Muscle of back (tissue), 11 donors: ENCODE measurements around the gene BBOX1. TPM values are rescaled to one million over a fixed set of nuclear protein-coding genes. Genes with fewer than 3 reads are reported as not detected.
A peak's percentile ranks its signal among the peaks of the same experiment; 100 is the strongest.
"Not testable (repeated sequence)": the region's sequence is repeated elsewhere in the genome, so short reads cannot be mapped to it uniquely, and the experiment has no call there.

ENCODE experiments used
- DNase-seq, 3 donors: peaks; one replicate each; pipeline versions ENCODE4 v3.0.0 to v3.0.0-alpha.2; 2013
- polyA plus RNA-seq, 10 donors: library from polyadenylated mRNA; unstranded; fragments of 120-200 nt; gene quantifications; one replicate each; pipeline ENCODE4 v1.2.1, GENCODE V29; 2013; ENCODE audit not compliant: insufficient read length in 10 of 10

Gene BBOX1
- polyA plus RNA-seq, 10 donors, result 0.20 to 1.5 (median 0.41) TPM; not detected in 1

DNA sequence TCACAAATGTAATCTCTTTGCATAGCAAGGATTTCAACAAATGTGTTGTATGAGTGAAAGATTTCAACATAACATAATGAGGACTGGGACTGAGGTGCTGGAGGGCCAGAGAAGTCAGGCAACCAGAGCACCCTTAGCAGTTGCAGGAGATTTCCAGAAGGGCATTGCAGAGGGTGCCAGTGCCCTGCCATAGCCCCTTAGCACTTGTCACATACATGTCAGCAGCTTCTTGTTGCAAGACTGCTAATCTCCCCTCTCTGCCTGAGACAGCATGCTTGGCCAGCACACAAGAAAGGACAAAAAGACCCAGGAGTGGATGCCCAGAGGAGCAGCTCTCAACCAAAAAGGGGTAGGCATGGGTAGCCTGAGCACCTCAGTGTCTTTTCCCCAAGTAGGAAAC, 43.2 kb downstream of the BBOX1 start:
- no peak for DNase-seq

DNA sequence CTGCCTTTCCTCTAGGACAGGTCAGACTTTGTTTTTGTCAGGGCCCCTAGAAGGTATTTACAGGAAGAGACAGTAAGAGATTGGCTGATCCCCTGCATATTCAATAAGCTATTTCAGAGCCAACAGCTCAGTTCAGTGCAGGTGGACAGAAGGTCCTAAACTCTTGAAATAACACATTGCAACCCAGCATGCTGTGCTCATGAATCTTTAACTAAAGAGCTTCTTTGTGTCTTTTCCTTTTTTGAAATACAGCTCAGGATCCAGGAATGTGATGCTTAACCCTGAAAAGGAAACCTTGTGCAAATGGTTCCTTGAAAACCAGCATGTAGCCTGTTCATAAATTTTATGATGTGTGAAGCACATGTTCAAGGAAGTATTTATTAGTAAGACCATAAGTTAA, 43.9 kb downstream of the BBOX1 start:
- peak in 1 of 3 donors; percentile 46 for DNase-seq

DNA sequence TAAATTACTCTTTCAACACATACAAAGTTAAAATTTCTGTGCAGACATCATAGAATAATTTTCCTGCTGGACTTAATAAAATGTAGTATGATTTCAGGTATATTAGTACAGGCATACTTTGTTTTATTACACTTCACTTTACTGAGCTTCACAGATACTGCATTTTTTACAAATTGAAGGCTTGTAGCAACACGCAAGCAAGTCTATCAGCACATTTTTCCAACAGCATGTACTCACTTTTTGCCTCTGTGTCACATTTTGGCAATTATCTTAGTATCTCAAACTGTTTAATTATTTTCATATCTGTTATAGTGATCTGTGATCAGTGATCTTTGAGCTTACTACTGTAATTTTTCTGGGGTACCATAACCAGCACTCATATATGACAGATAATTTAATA, 44.5 kb downstream of the BBOX1 start:
- no peak for DNase-seq

DNA sequence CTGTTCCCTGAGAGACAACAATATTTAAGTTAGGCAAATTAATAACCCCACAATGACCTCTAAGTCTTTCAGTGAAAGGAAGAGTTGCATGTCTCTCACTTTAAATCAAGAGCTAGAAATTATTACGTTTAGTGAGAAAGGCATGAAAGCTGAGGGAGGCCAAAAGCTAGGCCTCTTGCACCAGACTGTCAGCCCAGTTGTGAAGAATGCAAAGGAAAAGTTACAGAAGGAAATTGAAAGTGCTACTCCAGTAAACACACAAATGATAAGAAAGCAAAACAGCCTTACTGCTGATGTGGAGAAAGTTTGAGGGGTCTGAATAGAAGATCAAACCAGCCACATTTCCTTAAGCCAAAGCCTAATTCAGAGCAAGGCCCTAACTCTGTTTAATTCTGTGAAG, 45.0 kb downstream of the BBOX1 start:
- DNase-seq, result no peak

DNA sequence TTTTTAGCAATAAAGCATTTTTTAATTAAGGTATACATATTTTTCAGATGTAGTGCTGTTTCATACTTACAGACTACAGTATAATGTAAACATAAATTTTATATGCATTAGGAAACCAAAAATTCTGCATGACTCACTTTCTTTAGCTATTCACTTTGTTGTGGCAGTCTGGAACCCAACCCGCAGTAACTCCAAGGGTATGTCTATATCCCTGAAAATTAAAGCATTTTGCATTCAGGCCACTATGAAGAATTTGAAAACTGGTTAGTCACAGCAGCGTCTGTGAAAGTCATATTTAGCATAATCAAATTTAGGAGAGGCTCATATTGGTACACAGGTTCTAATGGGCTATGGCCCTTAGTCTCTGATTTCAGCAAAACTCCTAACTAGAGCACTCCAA, 46.8 kb downstream of the BBOX1 start:
- peak in 1 of 3 donors; percentile 67 for DNase-seq

DNA sequence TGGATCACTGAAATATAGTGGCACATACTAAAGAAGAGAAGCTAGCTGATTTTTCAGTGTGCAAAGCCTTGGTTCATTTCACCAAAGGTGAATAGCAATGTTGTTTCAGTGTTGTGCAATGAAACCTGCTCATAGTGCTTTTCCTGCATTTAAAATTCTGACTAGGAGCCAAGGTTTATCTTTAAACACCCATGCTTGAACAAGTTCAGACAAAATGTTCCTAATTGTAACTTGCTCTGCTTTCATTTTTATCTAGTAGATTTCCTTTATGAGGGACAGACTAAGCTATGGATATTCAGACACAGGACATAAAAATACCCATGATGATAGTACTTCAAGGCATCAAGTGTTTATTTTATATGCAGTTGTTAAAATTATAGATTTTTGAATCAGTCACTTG, 47.7 kb downstream of the BBOX1 start:
- no peak for DNase-seq

DNA sequence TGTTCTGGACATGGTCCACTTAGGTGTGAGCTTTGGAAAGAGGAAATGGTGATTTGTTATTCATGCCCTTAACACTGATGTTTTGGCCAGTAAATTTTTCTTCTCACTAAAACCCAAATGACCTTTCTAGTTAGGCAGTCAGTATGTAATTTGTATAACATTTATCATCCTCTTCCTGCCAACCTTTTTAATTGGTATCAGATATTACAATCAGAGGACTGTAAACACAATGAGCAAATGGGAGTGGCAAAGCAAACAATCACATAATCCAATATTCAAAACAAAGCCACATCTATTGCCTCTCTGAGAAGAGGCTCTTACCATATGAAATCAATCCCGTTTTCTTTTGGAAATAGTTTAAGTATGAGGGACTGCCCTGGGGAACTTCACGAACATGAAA, 49.1 kb downstream of the BBOX1 start:
- no peak for DNase-seq

DNA sequence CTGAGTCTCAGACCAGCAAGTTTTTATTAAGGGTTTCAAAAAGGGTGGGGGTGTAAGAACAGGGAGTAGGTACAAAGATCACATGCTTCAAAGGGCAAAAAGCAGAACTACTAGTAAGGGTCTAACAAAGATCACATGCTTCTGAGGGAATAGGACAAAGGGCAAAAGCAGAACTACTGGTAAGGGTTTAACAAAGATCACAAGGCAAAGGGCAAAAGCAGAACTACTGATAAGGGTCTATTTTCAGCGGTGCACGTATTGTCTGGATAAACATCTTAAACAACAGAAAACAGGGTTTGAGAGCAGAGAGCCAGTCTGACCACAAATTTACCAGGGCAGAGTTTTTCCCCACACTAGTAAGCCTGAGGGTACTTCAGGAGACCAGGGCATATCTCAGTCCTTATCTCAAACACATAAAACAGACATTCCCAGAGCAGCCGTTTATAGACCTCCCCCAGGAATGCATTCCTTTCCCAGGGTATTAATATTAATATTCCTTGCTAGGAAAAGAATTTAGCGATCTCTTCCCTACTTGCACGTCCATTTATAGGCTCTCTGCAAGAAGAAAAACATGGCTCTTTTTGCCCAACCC, 49.8 kb downstream of the BBOX1 start:
- DNase-seq, result not testable (repeated sequence)

DNA sequence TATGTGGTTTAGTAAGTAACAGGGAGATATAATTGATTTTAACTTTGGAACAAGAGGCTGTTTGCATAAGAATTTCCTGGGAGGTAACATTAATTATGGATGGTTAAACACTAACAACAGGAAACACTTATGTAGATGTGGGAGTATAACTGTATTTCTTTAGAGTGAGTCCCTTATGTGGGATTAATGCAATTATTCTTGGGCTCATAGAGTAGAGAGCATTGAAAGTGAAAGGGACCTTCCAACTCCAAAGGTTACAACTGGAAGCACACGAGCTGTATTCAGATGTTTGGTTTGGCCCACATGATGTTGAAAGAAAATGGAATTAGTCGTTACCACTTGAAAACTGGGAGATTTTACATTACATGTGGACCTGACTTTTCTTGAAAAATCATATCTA, 53.5 kb downstream of the BBOX1 start:
- no peak for DNase-seq

DNA sequence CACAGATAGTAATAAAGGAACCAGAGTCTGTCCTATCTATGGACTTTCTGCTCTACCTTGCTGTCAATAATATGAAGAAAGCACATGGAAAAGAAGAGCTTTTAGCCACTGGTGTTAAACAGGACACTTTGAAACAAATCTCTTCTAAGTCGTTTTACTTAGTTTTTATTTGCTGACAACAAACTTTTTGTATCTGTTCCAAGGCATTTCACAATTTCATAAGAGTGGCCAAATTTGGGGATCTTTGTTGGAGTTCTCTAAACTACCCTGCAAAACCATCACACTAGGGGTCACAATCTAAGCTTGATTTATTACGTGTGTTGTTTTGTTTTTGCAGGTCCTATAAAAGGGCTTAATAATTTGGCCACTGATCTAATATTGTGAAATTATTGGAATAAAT, 54.4 kb downstream of the BBOX1 start:
- DNase-seq, result peak in 1 of 3 donors; percentile 36

DNA sequence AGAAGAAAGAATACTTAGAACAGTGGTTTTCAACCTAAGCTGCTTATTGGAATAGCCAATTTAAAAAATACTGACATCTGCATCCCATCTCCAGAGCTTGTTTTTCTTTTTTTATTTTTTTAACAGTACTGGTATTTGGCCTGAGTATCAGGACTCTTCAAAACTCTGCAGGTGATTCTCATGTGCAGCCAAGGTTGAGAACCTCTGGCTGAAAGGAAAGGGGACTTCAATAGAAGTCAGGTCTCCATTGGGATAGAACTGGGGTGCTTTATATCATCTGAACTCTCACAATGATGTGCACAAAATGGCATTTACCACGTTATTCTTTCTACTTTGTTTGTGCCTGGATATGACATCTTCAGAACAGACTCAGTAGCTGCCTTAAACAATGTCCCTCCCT, 55.3 kb downstream of the BBOX1 start:
- DNase-seq, result peak in 1 of 3 donors; percentile 57

DNA sequence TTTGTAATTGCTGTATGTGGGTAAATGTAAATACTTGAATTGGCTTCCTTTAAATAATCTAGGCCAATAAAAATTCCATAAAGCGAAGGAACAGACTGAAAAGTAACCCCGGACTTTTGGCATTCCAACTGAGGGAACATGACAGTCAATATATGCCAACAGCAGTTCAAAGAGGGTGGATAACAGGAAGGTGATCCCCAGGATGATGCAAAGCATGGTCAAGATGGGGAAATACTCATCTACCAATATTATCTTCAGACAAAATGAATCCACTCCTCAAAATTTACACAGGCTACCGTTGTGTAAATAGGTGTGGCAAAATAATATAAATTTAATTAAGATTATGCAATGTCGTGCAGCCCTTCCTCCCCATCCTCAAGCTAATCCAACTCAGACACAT, 56.9 kb downstream of the BBOX1 start:
- DNase-seq, result no peak

DNA sequence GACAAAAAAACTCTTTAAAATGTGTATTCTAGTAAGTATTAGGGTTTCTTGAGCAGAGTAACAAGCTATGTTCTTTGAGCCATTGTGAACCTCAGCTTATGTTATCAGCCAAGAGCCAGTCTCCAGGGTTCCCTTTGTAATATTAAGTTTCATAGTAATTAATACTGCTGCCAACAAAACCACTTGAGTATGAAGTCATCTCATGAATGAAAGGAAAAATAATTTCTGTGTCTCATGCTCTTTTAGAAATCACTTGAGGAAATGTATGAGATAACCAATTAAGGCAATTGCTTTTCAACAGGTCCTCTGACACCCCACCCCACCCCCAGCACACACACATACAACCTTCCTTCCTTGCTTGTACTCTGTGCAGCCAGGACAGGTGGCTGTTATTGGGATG, 59.9 kb downstream of the BBOX1 start:
- peak; percentile 24 to 79 (median 53) for DNase-seq

DNA sequence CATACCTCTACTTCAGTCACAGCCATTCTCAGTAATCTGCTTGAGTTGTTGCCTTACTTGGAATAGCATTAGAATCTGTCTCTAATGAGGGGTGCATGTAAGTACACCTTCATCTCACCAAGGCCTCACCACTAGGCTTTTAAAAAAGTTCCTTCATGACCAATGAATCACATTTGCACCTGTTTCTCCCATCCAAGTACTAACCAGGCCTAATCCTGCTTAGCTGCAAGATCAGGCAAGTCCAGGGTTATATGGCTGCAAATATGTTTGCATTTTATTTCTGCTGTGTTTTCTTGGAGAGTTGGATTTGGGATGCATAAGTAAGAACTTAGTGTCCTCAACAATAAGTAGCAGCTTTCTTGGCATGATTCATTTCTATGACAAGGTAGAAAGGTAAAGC, 66.9 kb downstream of the BBOX1 start:
- DNase-seq, result no peak

DNA sequence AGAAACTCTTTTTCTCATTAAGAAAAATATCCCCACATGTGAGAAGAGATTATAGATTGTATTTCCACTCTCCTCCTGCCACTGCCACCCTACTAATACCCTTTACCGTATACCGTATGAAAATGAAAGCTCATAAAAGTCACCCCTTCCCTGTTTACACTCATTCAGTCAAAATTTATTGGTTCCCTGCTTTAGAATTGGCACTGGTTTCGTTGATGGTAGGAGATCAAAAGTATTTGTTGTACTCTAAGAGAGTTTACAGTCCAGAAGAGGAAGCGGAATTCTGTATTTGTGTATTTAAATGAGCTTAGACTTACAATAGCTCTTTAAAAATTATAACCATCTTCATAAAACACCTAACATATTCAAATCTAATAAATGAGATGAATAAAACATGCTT, 68.2 kb downstream of the BBOX1 start:
- no peak for DNase-seq

DNA sequence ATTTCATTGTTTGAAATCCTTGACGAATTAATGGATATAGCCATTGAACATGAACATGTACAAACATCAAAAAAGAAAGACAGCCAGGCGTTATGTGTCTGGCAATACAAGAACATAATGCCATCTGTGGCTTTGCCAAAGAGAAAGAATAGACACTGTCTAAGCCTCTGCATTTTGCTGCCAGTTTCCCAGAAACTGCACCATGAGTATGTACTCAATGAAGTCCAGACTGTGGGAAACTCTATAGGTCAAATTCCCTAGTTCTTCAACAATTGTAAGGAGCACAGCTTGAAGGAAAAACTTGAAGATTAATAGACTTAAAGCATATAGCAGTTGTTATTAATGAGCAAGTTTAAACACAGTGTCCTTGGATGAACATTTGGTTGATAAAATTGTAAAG, 71.3 kb downstream of the BBOX1 start:
- DNase-seq, result no peak

DNA sequence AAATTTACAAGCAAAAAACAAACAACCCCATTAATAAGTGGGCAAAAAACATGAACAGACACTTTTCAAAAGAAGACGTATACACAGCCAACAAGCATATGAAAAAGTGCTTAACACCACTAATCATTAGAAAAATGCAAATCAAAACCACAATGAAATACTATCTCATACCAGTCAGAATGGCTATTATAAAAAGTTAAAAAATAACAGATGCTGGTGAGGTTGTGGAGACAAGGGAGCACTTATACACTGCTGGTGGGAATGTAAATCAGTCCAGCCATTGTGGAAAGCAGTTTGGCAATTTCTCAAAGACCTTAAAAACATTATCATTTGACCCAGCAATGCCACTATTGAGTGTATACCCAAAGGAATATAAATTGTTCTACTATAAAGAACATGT, 72.3 kb downstream of the BBOX1 start:
- no peak for DNase-seq

DNA sequence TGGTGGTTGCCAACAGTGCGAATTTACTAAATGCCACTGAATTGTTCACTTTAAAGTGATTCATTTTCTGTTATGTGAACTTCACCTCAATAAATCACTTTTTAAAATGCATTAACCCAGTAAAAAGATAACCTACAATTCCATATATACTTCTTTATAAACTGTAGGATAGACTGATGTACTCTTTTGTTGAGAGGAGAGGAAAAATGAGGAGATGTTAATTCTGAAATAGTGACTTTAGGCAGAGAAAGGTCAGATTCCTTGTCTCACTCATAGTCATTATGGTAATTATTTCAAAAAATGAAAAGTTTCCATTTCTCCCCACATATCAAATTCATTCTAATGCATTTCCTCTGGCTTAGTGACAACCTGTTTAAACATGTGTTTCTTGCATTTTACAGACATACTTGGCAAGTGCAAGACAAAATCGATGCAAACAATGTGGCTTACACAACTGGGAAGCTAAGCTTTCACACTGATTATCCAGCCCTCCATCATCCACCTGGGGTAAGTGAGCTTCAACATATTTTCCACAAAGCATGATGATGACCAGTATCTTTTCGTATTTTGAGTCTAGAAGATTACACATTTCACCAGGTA, 74.5 kb downstream of the BBOX1 start:
- peak in 1 of 3 donors; percentile 68 for DNase-seq

DNA sequence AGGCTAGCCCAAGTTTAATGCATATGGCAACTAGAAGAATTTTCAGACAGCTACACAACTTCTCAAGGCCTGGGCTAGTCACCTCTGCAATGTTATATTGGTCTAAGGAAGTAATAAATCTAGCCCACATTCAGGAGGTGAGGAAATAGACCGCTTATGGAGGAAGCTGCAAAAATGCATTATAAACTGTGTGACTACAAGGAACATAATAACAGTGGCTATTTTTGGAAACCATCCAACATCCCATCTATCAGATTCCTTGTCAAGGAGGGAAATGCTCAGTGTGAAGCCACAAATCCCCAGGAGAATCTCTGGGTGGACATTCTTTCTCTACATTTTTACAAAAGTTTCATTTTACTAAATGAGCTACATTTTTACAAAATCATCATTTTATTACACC, 76.1 kb downstream of the BBOX1 start:
- DNase-seq, result peak in 1 of 3 donors; percentile 90

DNA sequence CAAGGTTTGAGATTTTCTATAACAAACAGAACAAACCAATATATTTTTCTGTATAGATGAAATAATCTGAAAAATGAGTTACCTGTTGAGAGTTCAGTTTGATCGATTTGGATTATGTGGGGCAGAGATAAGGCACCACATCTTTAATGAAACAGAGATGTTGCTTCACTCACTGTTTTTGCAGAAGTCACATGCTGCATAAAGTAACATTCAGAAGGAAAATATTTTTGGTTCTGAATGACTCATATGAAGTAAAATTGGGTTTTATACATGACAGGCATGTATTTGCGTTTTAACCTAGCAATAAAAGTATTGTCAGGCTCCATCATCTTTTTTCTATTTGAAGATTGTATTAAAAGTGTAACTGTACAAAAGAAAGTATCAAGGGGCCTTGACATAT, 77.8 kb downstream of the BBOX1 start:
- no peak for DNase-seq

DNA sequence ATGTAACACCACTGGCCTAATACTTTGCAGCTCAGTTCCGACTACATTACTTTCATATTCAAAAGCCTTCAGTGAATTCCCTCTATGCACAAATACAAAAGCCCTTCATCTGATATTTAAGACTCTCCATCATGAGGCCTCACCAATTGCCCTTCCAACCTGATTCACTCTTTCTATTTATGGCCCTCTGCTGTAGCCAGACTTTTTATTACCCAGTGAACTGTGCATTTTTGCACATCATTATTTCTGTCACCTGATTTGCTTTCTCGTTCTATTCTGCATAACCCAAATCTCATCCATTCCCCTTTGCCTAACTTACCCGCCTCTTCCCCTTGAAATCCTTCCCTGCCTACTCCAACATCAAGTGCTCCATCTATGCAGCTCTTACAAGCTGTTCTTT, 78.3 kb downstream of the BBOX1 start:
- no peak for DNase-seq

DNA sequence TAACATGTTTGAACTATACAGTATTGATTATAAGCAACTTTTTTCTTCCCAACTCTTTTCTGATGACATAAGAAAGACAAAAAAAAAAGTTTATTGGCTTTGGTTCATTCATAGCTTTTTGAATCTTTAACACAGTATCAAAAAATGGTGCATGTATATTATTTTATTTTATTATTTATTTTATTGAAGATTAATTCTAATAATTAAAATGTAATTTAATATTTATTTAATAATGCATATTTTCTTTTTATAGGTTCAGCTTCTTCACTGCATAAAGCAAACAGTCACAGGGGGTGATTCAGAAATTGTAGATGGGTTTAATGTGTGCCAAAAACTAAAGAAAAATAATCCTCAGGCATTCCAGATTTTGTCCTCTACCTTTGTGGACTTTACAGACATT, 78.8 kb downstream of the BBOX1 start:
- DNase-seq, result no peak

DNA sequence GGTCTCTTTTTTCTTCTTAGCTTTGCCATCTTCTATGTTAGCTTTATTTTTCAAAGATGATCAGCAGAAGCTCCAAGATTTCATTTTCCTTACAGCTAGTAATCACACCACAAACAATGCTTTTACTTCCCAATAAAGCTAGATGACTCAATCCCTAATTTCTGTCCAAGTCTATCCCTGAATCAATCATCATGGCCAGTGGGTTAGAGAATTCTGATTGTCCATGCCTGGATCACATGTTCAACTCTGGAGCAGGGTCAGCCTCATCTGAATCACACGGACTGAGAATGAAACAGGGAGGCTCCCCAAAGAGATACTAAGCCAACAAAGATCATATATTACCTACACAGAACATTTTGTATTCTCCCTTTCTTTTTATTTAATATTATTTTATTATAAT, 79.6 kb downstream of the BBOX1 start:
- DNase-seq, result no peak

DNA sequence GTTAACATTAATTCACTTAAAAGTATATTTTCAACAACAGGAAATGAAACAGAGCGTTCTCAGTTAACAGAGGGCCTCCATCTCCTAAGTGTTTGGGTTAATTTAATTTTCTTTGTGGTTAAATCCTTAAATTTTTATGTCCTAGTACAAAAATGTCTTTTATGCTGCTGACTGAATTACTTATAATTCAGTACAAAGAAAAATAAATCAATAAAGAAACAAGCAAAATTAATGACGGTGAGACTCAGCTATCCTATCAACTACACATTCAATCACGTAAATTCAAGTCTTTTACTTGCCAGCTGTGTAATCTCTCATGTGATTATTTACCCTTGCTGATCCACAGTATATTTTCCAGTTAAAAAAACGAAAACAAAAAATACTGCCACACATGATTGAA, 81.4 kb downstream of the BBOX1 start:
- DNase-seq, result no peak
